Stimulated activated CD4-positive, alpha-beta T cell treated with anti-CD3 and anti-CD28 coated beads, Interleukin-12 subunit alpha, Interleukin-12 subunit beta, amount 100 ng/mL, for 4 hours (primary cell): Measurements from ENCODE around the gene MISP.

ENCODE experiments used
- DNase-seq: peaks from one replicate; pipeline ENCODE4 v3.0.0-alpha.2; 2020

MISP gene

DNA sequence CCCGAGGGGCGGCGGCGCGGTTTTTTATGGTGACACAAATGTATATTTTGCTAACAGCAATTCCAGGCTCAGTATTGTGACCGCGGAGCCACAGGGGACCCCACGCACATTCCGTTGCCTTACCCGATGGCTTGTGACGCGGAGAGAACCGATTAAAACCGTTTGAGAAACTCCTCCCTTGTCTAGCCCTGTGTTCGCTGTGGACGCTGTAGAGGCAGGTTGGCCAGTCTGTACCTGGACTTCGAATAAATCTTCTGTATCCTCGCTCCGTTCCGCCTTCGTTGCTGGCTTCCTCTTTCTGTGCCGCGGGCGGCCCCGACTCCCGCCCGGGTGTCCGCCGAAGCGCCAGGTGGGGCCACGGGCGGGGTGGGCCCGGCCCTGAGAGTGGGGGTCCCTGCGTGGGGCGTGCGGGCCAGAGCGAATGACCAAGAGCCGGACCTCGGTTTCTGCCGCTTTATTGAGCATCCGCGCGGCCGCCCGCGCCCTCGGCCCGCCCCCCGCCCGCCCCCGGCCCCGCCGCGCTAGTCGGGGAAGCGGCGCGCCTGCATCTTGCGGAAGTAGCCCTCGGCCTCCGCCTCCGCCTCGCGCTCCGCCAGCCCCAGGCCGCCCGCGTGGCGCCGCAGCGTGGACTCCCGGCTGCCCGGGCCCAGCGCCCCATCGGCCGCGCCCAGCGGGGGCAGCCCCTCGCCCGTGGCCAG is 61.3 kb downstream of the MISP start:
- no peak for DNase-seq

DNA sequence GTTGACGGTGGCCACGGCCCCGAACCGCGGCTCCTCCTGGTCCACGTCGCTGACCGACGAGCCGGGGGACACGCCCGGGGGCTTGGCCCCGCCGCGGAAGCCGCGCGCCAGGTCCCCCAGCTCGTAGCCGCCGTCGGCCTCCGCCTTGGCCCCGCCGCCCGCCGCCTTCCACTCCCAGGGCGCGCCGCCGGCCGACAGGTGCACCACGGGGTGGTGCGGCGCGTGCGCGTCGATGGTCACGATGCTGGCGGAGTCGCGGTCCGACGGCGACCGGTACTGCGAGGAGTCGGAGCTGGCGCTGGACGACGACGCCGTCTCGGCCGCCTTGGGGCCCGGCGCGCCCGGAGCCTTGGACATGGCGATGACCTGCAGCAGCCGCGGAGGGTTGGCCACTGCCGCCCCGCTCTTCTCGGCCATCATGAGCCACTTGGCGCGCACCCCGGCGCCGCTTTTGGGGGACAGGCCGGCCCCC is 61.9 kb downstream of the MISP start:
- DNase-seq, result no peak

DNA sequence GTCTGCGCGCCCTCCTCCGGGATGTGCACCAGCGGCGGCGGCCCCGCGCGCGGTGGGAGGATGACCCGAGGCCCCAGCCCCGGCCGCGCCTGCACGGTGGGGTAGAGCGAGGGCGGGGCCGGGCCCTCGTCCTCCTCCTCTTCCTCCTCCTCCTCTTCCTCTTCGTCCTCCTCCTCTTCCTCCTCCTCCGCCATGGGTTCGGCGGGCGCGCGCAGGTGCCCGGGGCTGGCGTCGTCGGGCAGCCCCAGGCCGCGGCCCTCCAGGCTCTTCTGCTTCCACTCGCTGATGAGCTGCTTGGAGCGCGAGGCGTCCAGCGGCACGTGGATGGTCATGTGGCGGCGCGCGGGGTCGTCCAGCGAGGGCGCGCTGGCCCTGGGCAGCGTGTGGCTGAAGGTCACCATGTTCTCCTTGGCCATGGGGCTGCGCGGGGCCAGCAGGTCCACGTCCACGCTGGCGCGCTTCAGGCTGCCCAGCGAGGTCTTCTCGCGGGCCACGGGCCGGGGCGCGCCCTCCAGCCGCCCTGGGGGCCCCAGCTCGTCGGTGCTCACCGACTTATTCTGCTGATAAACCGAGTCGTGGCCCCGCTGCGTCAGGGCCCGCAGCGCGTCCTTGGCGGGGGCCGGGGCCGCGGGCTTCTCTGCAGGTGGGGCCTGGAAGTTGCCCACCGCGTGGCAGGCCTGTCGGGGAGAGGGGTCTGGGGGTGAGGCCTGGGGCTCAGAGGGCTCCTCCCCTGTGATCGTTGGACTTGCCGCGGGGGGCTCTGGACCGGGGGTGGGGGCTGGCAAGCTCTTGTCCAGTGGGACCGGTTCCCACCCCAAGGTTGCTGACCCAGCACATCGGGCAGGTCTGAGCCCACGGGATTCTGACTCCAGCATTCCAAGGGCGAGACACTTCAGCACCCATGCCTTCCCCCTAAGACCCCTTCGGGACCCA is 62.6 kb downstream of the MISP start:
- DNase-seq, result no peak
